ENCODE measurements around the gene E2F4. TPM values are rescaled to one million over a fixed set of nuclear protein-coding genes. Genes with fewer than 3 reads are reported as not detected.

Gene E2F4
- total and polyA plus RNA-seq, 2 of the 13 experiments (the other 11 are each of a cell fraction or from before 2014, with no cell fraction given), result 84.8 to 91.2 TPM

- peak; percentile 81; the same call in 1 of the 2 replicates for TF ChIP-seq ARID4A (CRISPR knock-in tag; IDR thresholded peaks at IDR 0.05; ENCODE audit: borderline replicate concordance)
- TF ChIP-seq SMAD1 (CRISPR knock-in tag; IDR thresholded peaks at IDR 0.05; ENCODE audit: borderline replicate concordance, low read depth), result 0 out of 2 replicates have a peak, but pooled peaks have one; percentile 63
- no peak for TF ChIP-seq GPN1 (CRISPR knock-in tag; IDR thresholded peaks at IDR 0.05; ENCODE audit: borderline replicate concordance)
- TF ChIP-seq HNRNPUL1 (IDR thresholded peaks at IDR 0.05; ENCODE audit: low read depth, low read length), result no peak
- no peak for TF ChIP-seq ZNF646 (CRISPR knock-in tag; IDR thresholded peaks at IDR 0.05)
- TF ChIP-seq FOXP4 (CRISPR knock-in tag; IDR thresholded peaks at IDR 0.05), result peak; percentile 78
- peak; percentile 45; the same call in 1 of the 2 replicates for TF ChIP-seq NR2F6 (IDR thresholded peaks at IDR 0.05)
- TF ChIP-seq NR2F6 (CRISPR knock-in tag; IDR thresholded peaks at IDR 0.05), result peak; percentile 92
- TF ChIP-seq ZNF749 (CRISPR knock-in tag; IDR thresholded peaks at IDR 0.05; ENCODE audit: borderline replicate concordance), result peak; percentile 88
- no peak for TF ChIP-seq KLF11 (CRISPR knock-in tag; IDR thresholded peaks at IDR 0.05)
- peak; percentile 89; the same call in 1 of the 2 replicates for TF ChIP-seq ZNF280B (CRISPR knock-in tag; IDR thresholded peaks at IDR 0.05; ENCODE audit: borderline replicate concordance)
- peak; percentile 74; the same call in 1 of the 2 replicates for TF ChIP-seq GMEB1 (CRISPR knock-in tag; IDR thresholded peaks at IDR 0.05; ENCODE audit: borderline replicate concordance)
- TF ChIP-seq FOXA3 (CRISPR knock-in tag; IDR thresholded peaks at IDR 0.05), result peak; percentile 83
These were observed 27.3 kb upstream of the E2F4 start, which contains the start of gene HSF4 (continued) for GRCh38 chr16:67164599-67165061.
